ENCODE data around the gene FRY. TPM values are rescaled to one million over a fixed set of nuclear protein-coding genes. Genes with fewer than 3 reads are reported as not detected.

The FRY gene
- total and polyA plus RNA-seq, 2 donors (not counting 1 experiment from before 2014, with no cell fraction given) = 2.3 to 6.3 TPM

GRCh38 chr13:32036126-32036695, 4.6 kb downstream of the FRY start:
- ATAC-seq (ENCODE audit: low read depth) (no peak), DNase-seq (no peak)
- peaks cover 0 to 2% of the 10 kb centered on the region in 2 experiments for H3K36me3 ChIP-seq (replicated peaks in 1 of 2; ENCODE audit: control extremely low read depth in 1 of 2, control insufficient read depth in 1 of 2, extremely low read depth in 1 of 2, insufficient read depth in 2 of 2, low read length in 1 of 2)
- H4K20me1 ChIP-seq (ENCODE audit: control insufficient read depth, insufficient read depth, low read length, poor library complexity, severe bottlenecking) = no peaks in the 10 kb centered on the region
- H3K4me1 Mint-ChIP-seq = peaks cover 27% of the 10 kb centered on the region
- H3K27me3 ChIP-seq (replicated peaks in 1 of 4; ENCODE audit: control extremely low read depth in 1 of 4, control insufficient read depth in 3 of 4, insufficient read depth in 4 of 4, low read length in 3 of 4) = peaks cover 0 to 6% (median 0%) of the 10 kb centered on the region in 4 experiments
- H3K27ac Mint-ChIP-seq = no peak overlapping the region
- no peaks in the 10 kb centered on the region for H3K9me3 ChIP-seq (ENCODE audit: control extremely low read depth in 1 of 3, control insufficient read depth in 2 of 3, insufficient read depth in 1 of 3, low read length in 2 of 3)
- WGBS (ENCODE audit: insufficient coverage) = no CpG with 5 or more reads among the region's 4 CpGs
- no peak overlapping the region for H3K9ac ChIP-seq (ENCODE audit: low read length)
- ChIA-PET CTCF (no interaction called here), POLR2A (no interaction called here)
- no peak overlapping the region for H3K27ac ChIP-seq (ENCODE audit: low read length in 2 of 2)
- H3K4me2 ChIP-seq (replicated peaks; ENCODE audit: low read depth, low read length, poor library complexity, severe bottlenecking) = peak overlapping the region; percentile 29
- H3K4me3 Mint-ChIP-seq = peak overlapping the region; percentile 56
- peaks cover 5 to 7% of the 10 kb centered on the region in 2 donors for H3K4me1 ChIP-seq (ENCODE audit: control insufficient read depth in 2 of 2, insufficient read depth in 2 of 2, low read length in 2 of 2)
- no peaks in the 10 kb centered on the region for H3K79me2 ChIP-seq (ENCODE audit: control insufficient read depth, insufficient read depth, low read length)
- H3K4me3 ChIP-seq (ENCODE audit: control extremely low read depth in 1 of 5, extremely low read depth in 1 of 5, insufficient read depth in 1 of 5, low read depth in 2 of 5, low read length in 4 of 5) = no peak overlapping the region
- no peaks in the 10 kb centered on the region for H3K9me3 Mint-ChIP-seq (ENCODE audit: insufficient read depth)
- intact Hi-C loops (cut with micrococcal nuclease) = loop anchor here (10.0 kb wide), 2 partner anchors 71 to 409 kb away; no protein-coding TSS in a partner anchor
- H2AFZ ChIP-seq (ENCODE audit: insufficient read depth, low read depth, low read length, poor library complexity, severe bottlenecking) = peak overlapping the region; percentile 30
- no peak for TF ChIP-seq CTCF (IDR thresholded peaks at IDR 0.05)
- TF ChIP-seq EZH2 (IDR thresholded peaks at IDR 0.05; ENCODE audit: borderline replicate concordance, insufficient read depth, low read depth, low read length, poor library complexity, severe bottlenecking) = no peak
- no peaks in the 10 kb centered on the region for H3K27me3 Mint-ChIP-seq

- Mint-ChIP-seq H3K27ac (no peak overlapping the region), H3K4me3 (peak overlapping the region; percentile 56), H3K9me3 (ENCODE audit: insufficient read depth) (no peaks in the 10 kb centered on the region), H3K4me1 (peaks cover 29% of the 10 kb centered on the region), H3K27me3 (no peaks in the 10 kb centered on the region)
- WGBS (ENCODE audit: insufficient coverage) = no CpG with 5 or more reads among the region's 2 CpGs
- ATAC-seq (ENCODE audit: low read depth) = no peak
- intact Hi-C loops (cut with micrococcal nuclease) = loop anchor here (10.0 kb wide), 2 partner anchors 72 to 408 kb away; no protein-coding TSS in a partner anchor
- ChIA-PET POLR2A (no interaction called here), CTCF (no interaction called here)
- TF ChIP-seq CTCF (IDR thresholded peaks at IDR 0.05) (no peak), EZH2 (IDR thresholded peaks at IDR 0.05; ENCODE audit: borderline replicate concordance, insufficient read depth, low read depth, low read length, poor library complexity, severe bottlenecking) (no peak)
- H3K4me1 ChIP-seq (ENCODE audit: control insufficient read depth in 2 of 2, insufficient read depth in 2 of 2, low read length in 2 of 2) = peaks cover 7% of the 10 kb centered on the region in 2 donors
- no peaks in the 10 kb centered on the region for H3K79me2 ChIP-seq (ENCODE audit: control insufficient read depth, insufficient read depth, low read length)
- H3K9ac ChIP-seq (ENCODE audit: low read length) = no peak overlapping the region
- no peak overlapping the region for H3K4me3 ChIP-seq (ENCODE audit: control extremely low read depth in 1 of 5, extremely low read depth in 1 of 5, insufficient read depth in 1 of 5, low read depth in 2 of 5, low read length in 4 of 5)
- DNase-seq = no peak
- H2AFZ ChIP-seq (ENCODE audit: insufficient read depth, low read depth, low read length, poor library complexity, severe bottlenecking) = peak overlapping the region; percentile 30
- no peaks in the 10 kb centered on the region for H3K9me3 ChIP-seq (ENCODE audit: control extremely low read depth in 1 of 3, control insufficient read depth in 2 of 3, insufficient read depth in 1 of 3, low read length in 2 of 3)
- no peaks in the 10 kb centered on the region for H4K20me1 ChIP-seq (ENCODE audit: control insufficient read depth, insufficient read depth, low read length, poor library complexity, severe bottlenecking)
- no peak overlapping the region for H3K27ac ChIP-seq (ENCODE audit: low read length in 2 of 2)
- H3K36me3 ChIP-seq (replicated peaks in 1 of 2; ENCODE audit: control extremely low read depth in 1 of 2, control insufficient read depth in 1 of 2, extremely low read depth in 1 of 2, insufficient read depth in 2 of 2, low read length in 1 of 2) = peaks cover 0 to 2% of the 10 kb centered on the region in 2 experiments
- peaks cover 0 to 6% (median 0%) of the 10 kb centered on the region in 4 experiments for H3K27me3 ChIP-seq (replicated peaks in 1 of 4; ENCODE audit: control extremely low read depth in 1 of 4, control insufficient read depth in 3 of 4, insufficient read depth in 4 of 4, low read length in 3 of 4)
- peak overlapping the region; percentile 29 for H3K4me2 ChIP-seq (replicated peaks; ENCODE audit: low read depth, low read length, poor library complexity, severe bottlenecking)
Measured at GRCh38 chr13:32036757-32037156, 5.2 kb downstream of the FRY start.

All from B cell (primary cell).